ENCODE data around the gene PHF20. TPM values are rescaled to one million over a fixed set of nuclear protein-coding genes. Genes with fewer than 3 reads are reported as not detected.

PHF20 gene
- total and polyA plus RNA-seq, 2 of the 13 experiments (the other 11 are each of a cell fraction or from before 2014, with no cell fraction given): 22.8 to 34.1 TPM

GRCh38 chr20:35968930-35969329 is 197.1 kb downstream of the PHF20 start (continued):
- TF ChIP-seq ZBTB8A (CRISPR knock-in tag; IDR thresholded peaks at IDR 0.05; ENCODE audit: borderline replicate concordance, low read depth) (no peak), NR2F1 (CRISPR knock-in tag; IDR thresholded peaks at IDR 0.05) (0 out of 4 replicates have a peak, but pooled peaks of 1 of the 2 experiments have one; percentile 23), TAF15 (IDR thresholded peaks at IDR 0.05; ENCODE audit: low read depth, low read length, poor library complexity, severe bottlenecking) (no peak), RAD51 (IDR thresholded peaks at IDR 0.05; ENCODE audit: borderline replicate concordance) (peak; percentile 58; the same call in 1 of the 2 replicates), PHF5A (CRISPR knock-in tag; IDR thresholded peaks at IDR 0.05; ENCODE audit: low read depth, unreplicated experiment) (no peak), RNF2 (conservative IDR thresholded peaks at IDR 0.05; ENCODE audit: low read depth) (no peak), CCDC6 (CRISPR knock-in tag; IDR thresholded peaks at IDR 0.05) (no peak), RFX3 (CRISPR knock-in tag; IDR thresholded peaks at IDR 0.05) (no peak)

GRCh38 chr20:35971981-35972380 is 200.2 kb downstream of the PHF20 start:
- no peaks in the 10 kb centered on the region for H3K79me2 ChIP-seq (ENCODE audit: insufficient read depth, low read length)
- H3K36me3 ChIP-seq (replicated peaks in 1 of 2; ENCODE audit: control insufficient read depth in 1 of 2, insufficient read depth in 2 of 2, low read length in 2 of 2): no peaks in the 10 kb centered on the region
- no TSS peak for BruUV-seq (replicated peaks)
- H3K4me3 ChIP-seq (replicated peaks in 1 of 3; ENCODE audit: insufficient read depth in 1 of 3, low read depth in 2 of 3, low read length in 3 of 3): no peak overlapping the region
- no peak for ATAC-seq
- CTCF ChIA-PET (ENCODE audit: low intra/inter-chr PET ratio, low total read pairs): no interaction called here
- H3K9ac ChIP-seq (ENCODE audit: insufficient read depth, low read depth, low read length): no peak overlapping the region
- intact Hi-C loops (cut with micrococcal nuclease; ENCODE audit: unreplicated experiment) (no loop called here), in situ Hi-C loops (cut with HindIII; ENCODE audit: extremely low pct_ligation_motif_present, low pct_unique_long_range_greater_than_20kb) (no loop called here)
- DNase-seq (ENCODE audit: low spot score): no peak
- POLR2A ChIA-PET: no interaction called here
- peaks cover 2 to 12% of the 10 kb centered on the region in 2 experiments; a peak in 3 of 5 replicates for H3K27me3 ChIP-seq (ENCODE audit: control insufficient read depth in 1 of 2, insufficient read depth in 2 of 2, low read length in 2 of 2)
- no peaks in the 10 kb centered on the region for H3K4me1 ChIP-seq (ENCODE audit: insufficient read depth, low read length)
- TF ChIP-seq SMC3 (IDR thresholded peaks at IDR 0.05; ENCODE audit: low read length) (no peak), ZNF703 (CRISPR knock-in tag; IDR thresholded peaks at IDR 0.05; ENCODE audit: borderline replicate concordance) (no peak), THYN1 (CRISPR knock-in tag; IDR thresholded peaks at IDR 0.05; ENCODE audit: borderline replicate concordance, low read depth) (no peak), ZNF543 (CRISPR knock-in tag; IDR thresholded peaks at IDR 0.05) (peak; percentile 98), NFIC (IDR thresholded peaks at IDR 0.05; ENCODE audit: low read length) (no peak)
- 55% methylated on average over 2 of the region's 2 CpGs for WGBS (ENCODE audit: low lambda C conversion rate)
- peaks cover 6% of the 10 kb centered on the region; the same call in 1 of the 2 replicates for H3K9me3 ChIP-seq (ENCODE audit: low read length)
- FAIRE-seq: no peak
- H4K20me1 ChIP-seq (ENCODE audit: insufficient read depth, low read length): no peaks in the 10 kb centered on the region
- no peak overlapping the region for H3K4me2 ChIP-seq (ENCODE audit: low read depth, low read length)
- H3K27ac ChIP-seq (ENCODE audit: extremely low read length, insufficient read depth, low read length): no peak overlapping the region
- no peak overlapping the region for H2AFZ ChIP-seq (ENCODE audit: low read length)
